HG02571 (cell line): Measurements from ENCODE around the gene KIAA1958.

ENCODE experiments used
- ATAC-seq: cut with Tn5 transposase; IDR thresholded peaks from one replicate; pipeline ENCODE4 v1.9.1; 2021; ENCODE audit warnings: mild to moderate bottlenecking, moderate library complexity; ENCODE audit not compliant: unreplicated experiment

KIAA1958 gene

GRCh38 chr9:112486221-112487007 lies at the start of gene KIAA1958:
TSS of gene KIAA1958 (plus strand) at chr9:112486827. CDS start at chr9:112574081, 87,254 bp downstream.
- ATAC-seq, result peak; percentile 87

GRCh38 chr9:112437406-112437805 lies 49.2 kb upstream of the KIAA1958 start:
- no peak for ATAC-seq

- ATAC-seq, result no peak
These were observed 47.5 kb upstream of the KIAA1958 start for GRCh38 chr9:112439171-112439570.

- no peak for ATAC-seq
These were observed 46.8 kb upstream of the KIAA1958 start for GRCh38 chr9:112439825-112440224.

- ATAC-seq, result no peak
These were observed 43.4 kb upstream of the KIAA1958 start for GRCh38 chr9:112443200-112443599.

- no peak for ATAC-seq
These were observed 43.0 kb upstream of the KIAA1958 start for GRCh38 chr9:112443636-112444035.

GRCh38 chr9:112445196-112445595 lies 41.4 kb upstream of the KIAA1958 start:
- ATAC-seq, result no peak

- no peak for ATAC-seq
These were observed 40.5 kb upstream of the KIAA1958 start for GRCh38 chr9:112446080-112446479.

- no peak for ATAC-seq
These were observed 40.1 kb upstream of the KIAA1958 start for GRCh38 chr9:112446526-112446925.

- ATAC-seq, result no peak
These were observed 39.3 kb upstream of the KIAA1958 start for GRCh38 chr9:112447283-112447761.

- no peak for ATAC-seq
These were observed 23.8 kb upstream of the KIAA1958 start for GRCh38 chr9:112462855-112463254.

- no peak for ATAC-seq
These were observed 21.3 kb upstream of the KIAA1958 start for GRCh38 chr9:112465352-112465751.

- no peak for ATAC-seq
These were observed 13.6 kb upstream of the KIAA1958 start for GRCh38 chr9:112472996-112473395.

- no peak for ATAC-seq
These were observed 12.6 kb upstream of the KIAA1958 start for GRCh38 chr9:112473986-112474385.

GRCh38 chr9:112475318-112475717 lies 11.3 kb upstream of the KIAA1958 start:
- no peak for ATAC-seq

- no peak for ATAC-seq
These were observed 9.3 kb upstream of the KIAA1958 start for GRCh38 chr9:112477330-112477729.

GRCh38 chr9:112479221-112479620 lies 7.4 kb upstream of the KIAA1958 start:
- ATAC-seq, result no peak

- no peak for ATAC-seq
These were observed 2.0 kb upstream of the KIAA1958 start for GRCh38 chr9:112484607-112485006.

GRCh38 chr9:112485574-112485973 lies 1.1 kb upstream of the KIAA1958 start:
- no peak for ATAC-seq

GRCh38 chr9:112487008-112487798 lies 576 bp downstream of the KIAA1958 start:
- ATAC-seq, result peak; percentile 41

- ATAC-seq, result no peak
These were observed 1.2 kb downstream of the KIAA1958 start for GRCh38 chr9:112487799-112488340.
